Stimulated activated CD8-positive, alpha-beta memory T cell treated with anti-CD3 and anti-CD28 coated beads, Interleukin-15, amount 100 ng/mL, for 1 hour (primary cell): ENCODE measurements around the gene SLC22A1.

Experiments used
- DNase-seq: peaks from one replicate; pipeline ENCODE4 v3.0.0-alpha.2; 2020; ENCODE audit warnings: low read depth

The SLC22A1 gene

DNA sequence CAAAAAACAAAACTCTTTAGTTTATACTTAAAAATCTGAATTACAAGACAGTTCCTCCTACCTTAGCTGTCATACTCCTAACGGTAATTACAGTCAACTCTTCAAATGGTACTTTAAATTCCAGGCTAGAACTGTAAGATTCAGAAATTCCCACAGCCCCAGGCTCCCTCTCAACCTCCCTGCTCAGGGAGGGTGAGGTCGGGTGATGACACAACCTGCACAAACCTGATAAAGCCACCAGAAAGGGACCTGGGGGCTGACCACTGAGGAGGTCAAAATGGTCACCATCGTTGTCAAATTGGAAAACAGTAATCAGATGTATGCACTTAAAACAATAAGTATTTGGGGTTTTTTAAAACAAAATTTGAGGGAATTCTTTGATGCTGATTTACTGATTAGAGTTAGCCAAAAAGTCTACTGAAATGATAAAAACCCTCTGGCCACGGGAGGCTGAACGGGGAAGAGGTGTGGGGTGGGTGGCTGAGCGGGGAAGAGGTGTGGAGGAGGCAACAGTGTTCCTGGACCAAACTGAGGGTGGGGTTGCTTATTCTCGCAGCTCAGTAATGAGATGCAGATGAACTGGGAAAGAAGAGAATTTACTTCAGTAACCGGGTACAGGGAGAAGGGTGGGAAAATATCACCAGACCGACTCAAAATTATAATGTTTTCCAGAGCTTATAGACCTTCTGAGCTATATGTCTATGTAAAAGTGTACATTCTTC is 52.4 kb downstream of the SLC22A1 start:
- no peak for DNase-seq

DNA sequence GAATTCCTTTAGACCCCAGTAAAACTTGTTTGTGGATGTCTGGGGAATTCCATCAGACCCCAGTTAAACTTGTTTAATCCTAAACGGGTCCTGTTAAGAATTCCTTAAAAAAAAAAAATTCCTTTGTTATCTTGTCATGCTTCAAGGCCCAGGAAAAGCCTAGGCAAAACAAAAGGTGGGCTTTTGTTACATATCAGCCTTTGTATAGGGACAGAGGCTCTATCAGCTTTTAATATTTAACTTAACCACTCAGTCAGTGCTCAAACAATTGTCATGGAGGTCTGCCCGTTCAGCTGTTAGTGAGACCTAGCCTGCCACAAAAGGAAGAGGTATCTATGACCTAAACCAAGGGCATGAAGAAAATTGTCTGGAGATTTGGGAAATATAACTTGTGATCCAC is 53.1 kb downstream of the SLC22A1 start:
- no peak for DNase-seq

DNA sequence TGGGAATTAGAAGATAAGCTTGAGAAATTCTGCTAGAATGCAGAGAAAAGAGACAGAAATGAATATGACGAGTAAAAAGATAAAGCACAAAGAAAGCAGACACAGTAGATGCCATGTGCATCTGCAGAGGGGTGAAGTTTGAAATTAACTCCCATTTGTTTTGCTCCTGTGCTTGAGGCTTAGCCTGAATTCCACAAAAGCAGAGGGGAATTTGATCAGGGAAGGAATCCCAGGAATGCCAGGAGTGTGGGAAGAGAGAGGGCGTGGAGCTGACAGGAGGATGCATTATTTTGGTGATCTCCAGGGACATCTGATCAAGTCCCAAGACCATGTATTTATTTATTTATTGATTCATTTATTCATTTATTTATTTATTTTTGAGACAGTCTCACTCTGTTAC is 55.6 kb downstream of the SLC22A1 start:
- no peak for DNase-seq

DNA sequence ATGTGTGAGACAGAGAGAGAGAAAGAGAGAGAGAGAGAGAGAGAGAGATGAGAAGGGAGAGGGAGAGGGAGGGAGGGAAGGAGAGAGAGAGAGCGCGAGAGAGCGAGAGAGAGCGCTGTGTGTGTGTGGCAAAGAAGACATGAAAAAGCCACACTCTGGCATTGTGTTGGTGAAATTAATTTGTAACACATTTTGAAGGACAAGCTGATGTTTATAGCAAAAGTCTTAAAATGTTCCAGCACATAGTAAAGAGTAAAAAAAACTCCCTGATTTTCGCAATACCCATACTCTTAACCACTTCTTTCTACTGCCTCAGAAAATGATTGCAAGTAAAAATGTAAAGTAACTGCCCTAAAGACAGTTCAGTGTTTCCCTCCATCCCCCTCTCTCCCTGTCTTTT is 56.7 kb downstream of the SLC22A1 start:
- no peak for DNase-seq

DNA sequence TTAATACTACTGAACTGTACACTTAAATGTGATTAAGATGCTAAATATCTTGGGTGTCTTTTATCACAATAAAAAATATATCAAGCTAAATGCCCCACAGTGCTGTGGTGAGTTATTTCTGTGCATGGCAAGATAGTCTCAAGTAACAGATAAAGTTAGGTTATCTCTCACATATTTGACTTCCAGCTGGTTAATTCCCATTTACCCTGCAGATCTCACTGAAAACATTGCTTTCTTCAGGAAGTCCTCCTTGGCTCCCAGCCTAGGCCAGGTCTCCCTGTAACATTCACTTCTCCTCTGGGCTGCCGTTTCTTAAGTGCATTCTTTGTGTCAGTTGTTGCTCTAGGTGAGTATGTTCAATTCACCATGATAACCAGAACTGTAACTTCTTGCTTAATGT is 59.1 kb downstream of the SLC22A1 start:
- no peak for DNase-seq

DNA sequence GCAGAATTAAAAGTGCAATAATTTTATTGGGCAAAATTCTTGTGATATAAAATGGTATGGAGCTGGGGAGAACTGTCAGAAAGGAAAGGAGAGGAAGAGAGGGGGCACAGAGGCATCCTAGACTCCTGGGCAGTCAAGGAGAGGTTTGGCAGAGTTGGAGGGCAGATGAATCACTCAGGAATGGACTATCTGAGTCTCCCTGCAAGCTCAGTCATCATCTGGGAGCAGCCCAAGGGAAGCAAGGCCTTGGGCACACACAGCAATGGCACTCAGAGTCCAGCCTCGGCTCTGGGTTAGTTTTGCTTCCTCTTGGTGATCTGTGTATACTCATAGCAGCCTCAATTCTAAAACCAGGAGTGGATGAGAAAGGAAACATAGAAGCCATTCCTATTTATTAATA is 67.2 kb downstream of the SLC22A1 start:
- no peak for DNase-seq

DNA sequence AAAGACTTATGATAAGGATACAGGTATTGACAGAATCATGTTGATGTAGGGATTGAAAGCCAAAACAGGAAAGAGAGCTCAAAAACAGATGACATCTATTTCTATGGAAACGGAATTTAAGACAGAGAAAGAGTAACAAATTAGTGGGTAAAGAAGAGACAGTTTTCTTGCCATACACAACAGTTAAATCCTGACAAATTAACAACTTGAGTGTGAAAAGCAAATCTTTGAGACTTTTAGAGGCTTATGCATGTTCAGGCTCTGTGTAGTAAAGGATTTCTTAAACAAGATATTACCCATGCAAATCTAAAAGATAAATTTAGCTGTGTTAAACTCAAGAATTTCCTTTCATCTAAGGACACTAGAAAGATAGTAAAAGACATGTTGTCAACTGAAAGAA is 68.5 kb downstream of the SLC22A1 start:
- DNase-seq: no peak

DNA sequence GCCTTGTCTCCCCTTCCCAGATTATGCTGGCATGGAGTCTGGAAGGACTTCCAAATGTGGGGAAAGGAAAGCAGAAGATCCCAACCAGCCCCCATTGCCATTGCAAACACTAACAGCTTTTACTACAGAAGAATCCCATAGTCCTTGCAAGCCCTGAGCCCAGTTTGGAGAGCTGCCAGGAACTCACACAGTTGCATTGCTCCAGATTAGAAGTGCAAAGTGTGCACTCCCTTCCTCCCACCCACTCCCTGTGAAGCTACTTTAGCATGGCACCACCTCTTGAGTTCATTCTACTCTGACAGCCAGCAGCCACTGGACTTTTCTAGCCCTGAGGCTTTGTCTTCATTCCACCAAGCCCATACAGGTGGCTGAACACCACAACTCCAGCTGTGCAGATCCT is 69.4 kb downstream of the SLC22A1 start:
- no peak for DNase-seq

DNA sequence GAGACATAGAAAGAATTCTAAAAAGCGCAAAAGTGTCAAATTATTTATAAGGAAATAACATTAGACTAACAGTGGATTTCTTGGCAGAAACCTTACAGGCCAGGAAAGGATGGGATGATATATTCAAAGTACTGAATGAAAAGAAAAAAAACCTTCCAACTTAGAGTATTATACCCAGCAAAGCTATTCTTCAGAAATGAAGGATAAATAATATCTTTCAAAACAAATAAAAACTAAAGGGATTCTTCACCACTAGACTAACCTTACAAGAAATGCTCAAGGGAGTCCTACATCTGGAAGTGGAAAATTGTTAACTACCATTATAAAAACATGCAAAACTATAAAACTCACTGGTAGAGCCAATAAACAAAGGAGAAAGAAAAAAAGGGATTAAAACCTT is 71.2 kb downstream of the SLC22A1 start:
- no peak for DNase-seq

DNA sequence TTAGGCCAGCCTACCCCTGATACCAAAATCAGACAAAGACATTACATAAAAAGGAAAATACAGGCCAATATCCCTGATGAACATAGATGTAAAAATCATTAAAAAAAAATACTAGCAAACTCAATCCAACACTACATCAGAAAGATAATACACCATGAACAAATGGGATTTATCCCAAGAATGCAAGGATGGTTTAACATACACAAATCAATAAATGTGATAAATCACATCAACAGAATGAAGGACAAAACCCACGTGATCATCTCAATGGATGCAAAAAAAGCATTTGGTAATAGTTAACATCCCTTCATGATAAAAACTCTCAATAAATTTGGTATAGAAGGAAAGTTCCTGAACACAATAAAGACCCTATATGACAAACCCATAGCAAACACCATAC is 73.2 kb downstream of the SLC22A1 start:
- DNase-seq: no peak

DNA sequence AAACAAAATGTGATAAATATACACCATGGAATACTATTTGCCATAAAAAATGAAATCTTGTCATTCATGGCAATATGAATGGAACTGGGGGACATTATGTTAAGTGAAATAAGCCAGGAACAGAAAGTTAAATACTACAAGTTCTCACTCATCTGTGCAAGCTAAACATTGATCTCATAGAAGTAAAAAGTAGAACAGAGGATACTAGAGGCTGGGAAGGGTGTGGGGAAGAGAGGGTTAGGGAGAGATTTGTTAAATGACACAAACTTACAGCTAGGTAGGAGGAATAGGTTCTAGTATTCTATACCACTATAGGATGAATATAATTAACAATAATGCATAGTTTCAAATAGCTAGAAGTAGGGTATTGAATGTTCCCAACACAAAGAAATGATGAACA is 76.0 kb downstream of the SLC22A1 start:
- DNase-seq: no peak

DNA sequence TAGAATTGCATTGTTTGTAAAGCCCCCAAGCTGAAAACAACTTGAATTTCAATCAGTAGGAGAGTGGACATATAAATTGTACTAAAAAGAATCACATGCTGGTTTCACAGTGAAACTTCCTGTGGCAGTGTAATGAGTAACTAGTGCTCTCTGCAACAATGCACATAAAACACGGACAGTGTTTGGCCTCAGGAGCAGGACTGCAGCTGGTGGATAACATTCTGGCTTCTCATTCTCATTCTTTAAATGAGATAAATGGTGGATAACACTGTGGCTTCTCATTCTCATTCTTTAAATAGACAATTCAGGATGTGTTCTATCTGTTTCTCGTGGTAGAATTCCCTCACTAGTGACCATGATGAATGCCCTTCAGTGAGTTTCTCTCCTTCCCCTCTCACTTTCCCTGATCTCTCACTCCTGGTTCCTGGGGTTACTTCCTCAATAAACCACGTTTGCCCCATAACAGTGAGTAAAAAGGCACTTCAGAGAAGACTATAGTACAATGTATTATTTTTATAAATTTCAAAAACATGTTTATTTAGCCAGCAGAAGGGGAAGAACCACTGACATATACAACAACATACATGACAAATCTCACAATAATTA is 77.1 kb downstream of the SLC22A1 start:
- DNase-seq: no peak

DNA sequence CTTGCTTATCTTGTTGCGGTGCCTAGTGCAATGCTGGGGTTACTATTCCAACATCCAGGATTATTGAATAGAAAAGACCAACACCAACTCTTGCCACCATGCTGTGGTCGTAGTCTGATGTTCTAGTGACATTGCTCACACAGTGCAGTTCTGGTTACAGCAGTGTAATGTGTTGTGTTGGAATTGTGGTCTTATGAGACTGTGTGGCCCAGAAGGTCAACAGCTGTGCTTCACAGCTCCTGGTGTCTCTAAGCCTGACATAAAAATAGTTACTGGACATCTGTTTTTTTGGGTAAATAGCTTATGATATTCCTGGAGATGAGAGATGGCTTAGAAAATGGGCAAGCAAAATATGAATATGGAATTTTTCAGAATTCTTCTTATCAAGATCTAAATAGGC is 79.4 kb downstream of the SLC22A1 start:
- no peak for DNase-seq

DNA sequence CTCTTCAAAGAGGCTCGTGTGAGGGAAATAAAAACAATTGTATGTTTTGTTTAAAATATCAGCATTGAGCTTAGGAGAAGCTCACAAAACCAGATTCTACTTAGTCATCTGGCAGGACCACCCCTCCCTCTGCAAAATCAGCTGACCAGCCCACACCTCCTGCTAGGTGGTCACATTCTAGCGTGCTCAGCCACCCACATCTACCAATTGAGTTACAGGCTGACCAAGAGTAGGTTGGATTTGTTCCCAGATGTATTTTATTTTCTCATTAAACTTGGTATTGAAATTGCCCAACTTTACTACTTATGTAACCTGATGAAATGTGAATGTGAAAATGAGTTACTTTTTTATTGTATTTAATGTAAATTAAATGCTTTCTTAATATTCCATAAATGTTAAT is 80.8 kb downstream of the SLC22A1 start:
- no peak for DNase-seq

DNA sequence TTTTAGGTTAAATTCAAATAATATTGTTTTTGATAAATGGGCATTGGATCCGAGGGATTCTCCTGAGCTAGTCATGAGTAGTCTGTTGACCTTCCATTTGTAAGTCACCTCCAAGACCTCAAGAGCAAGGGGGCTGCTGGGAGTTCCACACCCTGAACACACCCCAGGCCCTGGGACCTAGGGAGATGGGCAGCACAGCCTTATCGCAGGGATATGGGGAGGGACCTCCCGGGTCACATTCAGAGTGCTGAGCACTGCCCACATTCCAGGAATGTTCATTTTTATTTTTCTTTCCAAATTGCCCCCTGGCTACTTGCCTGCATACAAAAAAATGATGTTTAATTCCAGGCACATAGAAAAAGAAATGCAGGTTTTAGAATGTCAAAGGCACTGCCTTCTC is 81.5 kb downstream of the SLC22A1 start:
- DNase-seq: no peak

DNA sequence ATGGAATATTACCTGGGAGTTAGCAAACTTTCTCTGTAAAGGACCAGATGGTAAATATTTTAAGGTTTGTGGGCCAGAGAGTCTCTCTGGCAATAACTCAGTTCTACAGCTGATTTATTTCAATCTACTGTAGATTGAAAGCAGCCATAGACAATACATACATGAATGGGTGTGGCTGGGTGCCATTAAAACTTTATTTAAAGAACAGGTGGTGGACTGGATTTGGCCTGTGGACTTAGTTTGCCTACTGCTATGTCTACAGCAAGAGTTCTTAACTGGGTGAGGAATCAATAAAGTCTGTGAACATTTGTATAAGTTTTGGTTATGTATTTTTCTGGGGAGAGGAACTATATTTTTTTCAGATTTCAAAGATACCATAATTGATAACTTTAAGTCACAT is 81.9 kb downstream of the SLC22A1 start:
- DNase-seq: no peak

DNA sequence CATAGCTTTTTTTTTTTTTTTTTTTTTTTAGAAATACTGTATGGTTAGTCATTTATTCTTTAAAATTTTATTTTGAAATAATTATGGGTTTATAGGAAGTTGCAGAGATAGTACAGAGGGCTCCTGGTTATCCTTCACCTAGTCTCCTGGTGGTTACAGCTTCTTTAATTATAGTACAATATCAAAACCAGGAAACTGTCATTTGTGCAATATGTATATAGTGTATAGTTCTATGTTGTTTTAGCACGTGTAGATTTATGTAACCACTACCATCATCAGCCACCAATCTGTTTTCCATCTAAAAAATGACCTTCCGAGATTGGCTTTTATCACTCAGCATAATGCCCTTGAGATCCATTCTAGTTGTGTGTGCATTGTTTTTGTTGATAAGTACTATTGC is 82.3 kb downstream of the SLC22A1 start:
- DNase-seq: no peak

DNA sequence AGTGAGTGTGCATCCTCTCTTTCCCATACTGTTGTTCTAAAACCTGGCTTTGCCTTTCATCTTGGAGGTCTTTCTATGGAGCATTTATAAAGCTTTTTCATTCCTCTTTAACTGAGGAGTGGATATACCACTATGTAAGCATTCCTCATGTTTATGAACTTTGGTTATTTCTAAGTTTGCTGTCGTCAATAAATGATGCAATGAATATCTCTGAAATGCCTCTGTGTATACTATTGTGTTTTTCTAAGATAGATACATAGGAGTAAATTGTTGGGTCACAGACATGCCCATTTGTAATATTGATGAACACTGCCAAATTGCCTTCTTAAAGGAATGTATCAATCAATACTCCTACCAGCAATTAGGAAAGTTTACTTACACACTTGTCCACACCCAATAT is 83.1 kb downstream of the SLC22A1 start:
- DNase-seq: no peak

DNA sequence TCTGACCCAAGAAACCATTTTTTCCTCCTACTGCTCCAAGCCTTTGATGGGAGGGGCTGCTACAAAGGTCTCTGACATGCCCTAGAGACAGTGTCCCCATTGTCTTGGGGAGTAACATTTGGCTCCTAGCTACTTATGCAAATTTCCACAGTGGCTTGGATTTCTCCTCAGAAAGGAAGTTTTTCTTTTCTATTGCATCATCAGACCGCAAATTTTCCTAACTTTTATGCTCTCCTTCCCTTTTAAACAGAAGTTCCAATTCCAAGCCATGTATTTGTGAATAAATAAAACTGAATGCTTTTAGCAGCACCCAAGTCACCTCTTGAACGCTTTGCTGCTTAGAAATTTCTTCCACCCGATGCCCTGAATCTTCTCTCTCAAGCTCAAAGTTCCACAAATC is 86.0 kb downstream of the SLC22A1 start:
- no peak for DNase-seq
